ENCODE data around the gene CCL8.
A peak's percentile ranks its signal among the peaks of the same experiment; 100 is the strongest.

DNA sequence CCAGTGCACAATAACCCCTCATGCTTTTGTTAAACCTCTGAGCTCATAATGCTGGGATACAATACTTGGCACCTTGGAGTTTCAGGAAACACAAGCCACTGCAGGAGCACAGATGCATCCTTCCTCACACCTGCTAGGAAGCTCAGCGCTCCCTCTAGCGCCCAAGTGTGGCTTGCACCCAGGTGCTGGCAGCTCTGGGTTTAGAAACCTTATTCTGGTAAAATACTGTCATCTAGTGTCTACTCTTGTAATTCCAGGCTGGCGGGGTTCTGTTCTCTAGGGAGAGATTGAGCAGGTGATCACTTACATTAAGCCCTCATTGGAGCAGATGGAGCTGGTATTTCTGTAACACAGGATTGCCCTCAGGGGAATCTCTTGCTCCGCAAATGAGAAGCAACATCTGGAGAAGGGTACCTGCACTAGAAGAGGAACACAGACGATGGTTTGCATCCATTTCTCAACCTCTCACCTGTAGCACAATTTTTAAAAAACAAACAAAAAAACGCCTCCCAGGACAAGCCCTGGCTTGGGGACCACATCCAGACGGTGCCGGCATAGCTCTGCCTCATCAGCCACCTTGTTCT lies 42.3 kb downstream of the CCL8 start:
- TF ChIP-seq, protein P1, sequence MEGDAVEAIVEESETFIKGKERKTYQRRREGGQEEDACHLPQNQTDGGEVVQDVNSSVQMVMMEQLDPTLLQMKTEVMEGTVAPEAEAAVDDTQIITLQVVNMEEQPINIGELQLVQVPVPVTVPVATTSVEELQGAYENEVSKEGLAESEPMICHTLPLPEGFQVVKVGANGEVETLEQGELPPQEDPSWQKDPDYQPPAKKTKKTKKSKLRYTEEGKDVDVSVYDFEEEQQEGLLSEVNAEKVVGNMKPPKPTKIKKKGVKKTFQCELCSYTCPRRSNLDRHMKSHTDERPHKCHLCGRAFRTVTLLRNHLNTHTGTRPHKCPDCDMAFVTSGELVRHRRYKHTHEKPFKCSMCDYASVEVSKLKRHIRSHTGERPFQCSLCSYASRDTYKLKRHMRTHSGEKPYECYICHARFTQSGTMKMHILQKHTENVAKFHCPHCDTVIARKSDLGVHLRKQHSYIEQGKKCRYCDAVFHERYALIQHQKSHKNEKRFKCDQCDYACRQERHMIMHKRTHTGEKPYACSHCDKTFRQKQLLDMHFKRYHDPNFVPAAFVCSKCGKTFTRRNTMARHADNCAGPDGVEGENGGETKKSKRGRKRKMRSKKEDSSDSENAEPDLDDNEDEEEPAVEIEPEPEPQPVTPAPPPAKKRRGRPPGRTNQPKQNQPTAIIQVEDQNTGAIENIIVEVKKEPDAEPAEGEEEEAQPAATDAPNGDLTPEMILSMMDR (IDR thresholded peaks at IDR 0.05; ENCODE audit: low read length): peak; percentile 100
- no peak for TF ChIP-seq EZH2 (optimal IDR thresholded peaks at IDR 0.05; ENCODE audit: low read depth, low read length)

Data from MM.1S (cell line).